ENCODE results near the gene CPA2.

Gene CPA2

GRCh38 chr7:130279906-130280305 is 13.2 kb downstream of the CPA2 start:
- DNase-seq (ENCODE audit: low spot score) = no peak

GRCh38 chr7:130281260-130281659 is 14.6 kb downstream of the CPA2 start:
- DNase-seq (ENCODE audit: low spot score) = no peak

GRCh38 chr7:130286881-130287280 is 20.2 kb downstream of the CPA2 start:
- DNase-seq (ENCODE audit: low spot score) = no peak

- no peak for DNase-seq (ENCODE audit: low spot score)
Measured at GRCh38 chr7:130288168-130288567, 21.5 kb downstream of the CPA2 start.

- DNase-seq (ENCODE audit: low spot score) = peak; percentile 36
Measured at GRCh38 chr7:130288829-130289228, 22.2 kb downstream of the CPA2 start.

- DNase-seq (ENCODE audit: low spot score) = no peak
Measured at GRCh38 chr7:130289478-130289877, 22.8 kb downstream of the CPA2 start.

- peak; percentile 60 for DNase-seq (ENCODE audit: low spot score)
Measured at GRCh38 chr7:130290745-130291144, 24.1 kb downstream of the CPA2 start.

- peak; percentile 96 for DNase-seq (ENCODE audit: low spot score)
Measured at GRCh38 chr7:130292682-130293257, 26.1 kb downstream of the CPA2 start, which contains the start of gene CPA4. CPA4 (plus strand) TSS chr7:130293161; CDS start chr7:130293181, 20 bp downstream.

- DNase-seq (ENCODE audit: low spot score) = no peak
Measured at GRCh38 chr7:130293521-130293920, 26.9 kb downstream of the CPA2 start.

- DNase-seq (ENCODE audit: low spot score) = peak; percentile 30
Measured at GRCh38 chr7:130294314-130294713, 27.7 kb downstream of the CPA2 start.

- DNase-seq (ENCODE audit: low spot score) = no peak
Measured at GRCh38 chr7:130296221-130296951, 29.7 kb downstream of the CPA2 start.

- DNase-seq (ENCODE audit: low spot score) = no peak
Measured at GRCh38 chr7:130297628-130298543, 31.2 kb downstream of the CPA2 start.

GRCh38 chr7:130298544-130299326 is 32.1 kb downstream of the CPA2 start:
- no peak for DNase-seq (ENCODE audit: low spot score)

- no peak for DNase-seq (ENCODE audit: low spot score)
Measured at GRCh38 chr7:130299866-130300265, 33.2 kb downstream of the CPA2 start.

- DNase-seq (ENCODE audit: low spot score) = no peak
Measured at GRCh38 chr7:130301501-130302020, 34.9 kb downstream of the CPA2 start.

- DNase-seq (ENCODE audit: low spot score) = no peak
Measured at GRCh38 chr7:130302649-130303048, 36.0 kb downstream of the CPA2 start.

GRCh38 chr7:130303127-130303526 is 36.5 kb downstream of the CPA2 start:
- no peak for DNase-seq (ENCODE audit: low spot score)

GRCh38 chr7:130303551-130303950 is 36.9 kb downstream of the CPA2 start:
- DNase-seq (ENCODE audit: low spot score) = no peak

GRCh38 chr7:130303982-130304381 is 37.3 kb downstream of the CPA2 start:
- no peak for DNase-seq (ENCODE audit: low spot score)

GRCh38 chr7:130304878-130305277 is 38.2 kb downstream of the CPA2 start:
- DNase-seq (ENCODE audit: low spot score) = no peak

- no peak for DNase-seq (ENCODE audit: low spot score)
Measured at GRCh38 chr7:130305433-130306042, 38.9 kb downstream of the CPA2 start.
